ENCODE measurements around the gene TFEB.
"Not testable (repeated sequence)": the region's sequence is repeated elsewhere in the genome, so short reads cannot be mapped to it uniquely, and the experiment has no call there.

TFEB gene

GRCh38 chr6:41771058-41771983 lies 35.9 kb upstream of the TFEB start:
- no peak overlapping the region for H3K27ac Mint-ChIP-seq (ENCODE audit: low read depth)
- H3K36me3 Mint-ChIP-seq (ENCODE audit: insufficient read depth): peaks cover 9% of the 10 kb centered on the region
- DNase-seq (ENCODE audit: low spot score in 2 of 2): no peak
- no peaks in the 10 kb centered on the region for H3K9me3 Mint-ChIP-seq
- H3K4me3 Mint-ChIP-seq: no peak overlapping the region
- H3K4me1 Mint-ChIP-seq: no peaks in the 10 kb centered on the region
- H3K27me3 Mint-ChIP-seq: no peaks in the 10 kb centered on the region
- ATAC-seq (replicated peaks; ENCODE audit: extremely low read depth, poor library complexity, severe bottlenecking): no peak

- Mint-ChIP-seq H3K4me3 (no peak overlapping the region), H3K27me3 (no peaks in the 10 kb centered on the region), H3K36me3 (ENCODE audit: insufficient read depth) (peaks cover 9% of the 10 kb centered on the region), H3K9me3 (no peaks in the 10 kb centered on the region), H3K27ac (ENCODE audit: low read depth) (no peak overlapping the region), H3K4me1 (no peaks in the 10 kb centered on the region)
- no peak for DNase-seq (ENCODE audit: low spot score in 2 of 2)
- ATAC-seq (replicated peaks; ENCODE audit: extremely low read depth, poor library complexity, severe bottlenecking): no peak
These were observed 35.1 kb upstream of the TFEB start for GRCh38 chr6:41770381-41771057.

- Mint-ChIP-seq H3K4me3 (no peak overlapping the region), H3K4me1 (no peaks in the 10 kb centered on the region), H3K36me3 (ENCODE audit: insufficient read depth) (peaks cover 9% of the 10 kb centered on the region), H3K27me3 (no peaks in the 10 kb centered on the region), H3K27ac (ENCODE audit: low read depth) (no peak overlapping the region), H3K9me3 (no peaks in the 10 kb centered on the region)
- ATAC-seq (replicated peaks; ENCODE audit: extremely low read depth, poor library complexity, severe bottlenecking) (no peak), DNase-seq (ENCODE audit: low spot score in 2 of 2) (no peak)
These were observed 34.0 kb upstream of the TFEB start for GRCh38 chr6:41769376-41769775.

GRCh38 chr6:41768545-41769308 lies 33.3 kb upstream of the TFEB start:
- Mint-ChIP-seq H3K27me3 (no peaks in the 10 kb centered on the region), H3K9me3 (no peaks in the 10 kb centered on the region), H3K4me3 (no peak overlapping the region), H3K27ac (ENCODE audit: low read depth) (no peak overlapping the region), H3K4me1 (no peaks in the 10 kb centered on the region), H3K36me3 (ENCODE audit: insufficient read depth) (peaks cover 8% of the 10 kb centered on the region)
- ATAC-seq (replicated peaks; ENCODE audit: extremely low read depth, poor library complexity, severe bottlenecking): no peak
- DNase-seq (ENCODE audit: low spot score in 2 of 2): no peak

GRCh38 chr6:41767112-41767833 lies 31.9 kb upstream of the TFEB start:
- ATAC-seq (replicated peaks; ENCODE audit: extremely low read depth, poor library complexity, severe bottlenecking) (no peak), DNase-seq (ENCODE audit: low spot score in 2 of 2) (no peak)

GRCh38 chr6:41766043-41766664 lies 30.7 kb upstream of the TFEB start:
- H3K36me3 Mint-ChIP-seq (ENCODE audit: insufficient read depth); H3K27me3 Mint-ChIP-seq; H3K9me3 Mint-ChIP-seq; H3K27ac Mint-ChIP-seq (ENCODE audit: low read depth); H3K4me1 Mint-ChIP-seq; H3K4me3 Mint-ChIP-seq; DNase-seq (ENCODE audit: low spot score in 2 of 2); ATAC-seq (replicated peaks; ENCODE audit: extremely low read depth, poor library complexity, severe bottlenecking): not testable (repeated sequence)

More at GRCh38 chr6:41767112-41767833, 31.9 kb upstream of the TFEB start:
- Mint-ChIP-seq H3K4me1 (no peaks in the 10 kb centered on the region), H3K9me3 (no peaks in the 10 kb centered on the region), H3K27ac (ENCODE audit: low read depth) (no peak overlapping the region), H3K4me3 (no peak overlapping the region), H3K36me3 (ENCODE audit: insufficient read depth) (peaks cover 5% of the 10 kb centered on the region), H3K27me3 (peaks cover 9% of the 10 kb centered on the region)

- Mint-ChIP-seq H3K27ac (ENCODE audit: low read depth) (no peak overlapping the region), H3K36me3 (ENCODE audit: insufficient read depth) (no peaks in the 10 kb centered on the region), H3K27me3 (peaks cover 9% of the 10 kb centered on the region), H3K4me3 (no peak overlapping the region), H3K9me3 (no peaks in the 10 kb centered on the region), H3K4me1 (no peaks in the 10 kb centered on the region)
- no peak for DNase-seq (ENCODE audit: low spot score in 2 of 2)
- no peak for ATAC-seq (replicated peaks; ENCODE audit: extremely low read depth, poor library complexity, severe bottlenecking)
These were observed 28.1 kb upstream of the TFEB start for GRCh38 chr6:41763470-41763869.

- Mint-ChIP-seq H3K36me3 (ENCODE audit: insufficient read depth) (no peaks in the 10 kb centered on the region), H3K27ac (ENCODE audit: low read depth) (no peak overlapping the region), H3K9me3 (no peaks in the 10 kb centered on the region), H3K27me3 (peaks cover 9% of the 10 kb centered on the region), H3K4me3 (no peak overlapping the region), H3K4me1 (no peaks in the 10 kb centered on the region)
- ATAC-seq (replicated peaks; ENCODE audit: extremely low read depth, poor library complexity, severe bottlenecking) (no peak), DNase-seq (ENCODE audit: low spot score in 2 of 2) (no peak)
These were observed 24.6 kb upstream of the TFEB start for GRCh38 chr6:41759905-41760579.

GRCh38 chr6:41759106-41759904 lies 23.9 kb upstream of the TFEB start:
- no peak for ATAC-seq (replicated peaks; ENCODE audit: extremely low read depth, poor library complexity, severe bottlenecking)
- no peak overlapping the region for H3K4me3 Mint-ChIP-seq
- peaks cover 9% of the 10 kb centered on the region for H3K27me3 Mint-ChIP-seq
- H3K9me3 Mint-ChIP-seq: no peaks in the 10 kb centered on the region
- no peak for DNase-seq (ENCODE audit: low spot score in 2 of 2)
- no peak overlapping the region for H3K27ac Mint-ChIP-seq (ENCODE audit: low read depth)
- H3K36me3 Mint-ChIP-seq (ENCODE audit: insufficient read depth): no peaks in the 10 kb centered on the region
- H3K4me1 Mint-ChIP-seq: no peaks in the 10 kb centered on the region

GRCh38 chr6:41758641-41759035 lies 23.2 kb upstream of the TFEB start:
- H3K4me3 Mint-ChIP-seq: no peak overlapping the region
- no peak overlapping the region for H3K27ac Mint-ChIP-seq (ENCODE audit: low read depth)
- H3K9me3 Mint-ChIP-seq: no peaks in the 10 kb centered on the region
- ATAC-seq (replicated peaks; ENCODE audit: extremely low read depth, poor library complexity, severe bottlenecking) (no peak), DNase-seq (ENCODE audit: low spot score in 2 of 2) (no peak)
- H3K4me1 Mint-ChIP-seq: no peaks in the 10 kb centered on the region
- peaks cover 9% of the 10 kb centered on the region for H3K27me3 Mint-ChIP-seq
- no peaks in the 10 kb centered on the region for H3K36me3 Mint-ChIP-seq (ENCODE audit: insufficient read depth)

All from central memory CD8-positive, alpha-beta T cell (primary cell).